NCI-H2029 (cell line): ENCODE results near the gene VPS16.
A peak's percentile ranks its signal among the peaks of the same experiment; 100 is the strongest.

Experiments
- DNase-seq: peaks from one replicate; lab custom pipeline; 2025; lab: John Stamatoyannopoulos, UW

The VPS16 gene

GRCh38 chr20:2840138-2840966 lies at the start of gene VPS16, which contains the start of gene PCED1A:
VPS16 (plus strand) TSS chr20:2840745; CDS start chr20:2840775, 30 bp downstream.
PCED1A (minus strand) TSS chr20:2840655; CDS start chr20:2839912, 743 bp downstream.
- peak; percentile 75 for DNase-seq

GRCh38 chr20:2793471-2793870 lies 47.1 kb upstream of the VPS16 start:
- DNase-seq: no peak

GRCh38 chr20:2794202-2794748 lies 46.3 kb upstream of the VPS16 start:
- DNase-seq: no peak

GRCh38 chr20:2794866-2795447 lies 45.6 kb upstream of the VPS16 start:
- peak; percentile 7 for DNase-seq

GRCh38 chr20:2795451-2795850 lies 45.1 kb upstream of the VPS16 start:
- no peak for DNase-seq

GRCh38 chr20:2796011-2796660 lies 44.4 kb upstream of the VPS16 start:
- DNase-seq: no peak

GRCh38 chr20:2797136-2797983 lies 43.2 kb upstream of the VPS16 start:
- DNase-seq: no peak

- no peak for DNase-seq
Measured at GRCh38 chr20:2798095-2798805, 42.3 kb upstream of the VPS16 start.

GRCh38 chr20:2798814-2799213 lies 41.7 kb upstream of the VPS16 start:
- no peak for DNase-seq

- no peak for DNase-seq
Measured at GRCh38 chr20:2799271-2799670, 41.3 kb upstream of the VPS16 start.

- DNase-seq: no peak
Measured at GRCh38 chr20:2799688-2800520, 40.6 kb upstream of the VPS16 start.

- DNase-seq: no peak
Measured at GRCh38 chr20:2800521-2801285, 39.8 kb upstream of the VPS16 start, which contains the start of gene CPXM1. CPXM1 (minus strand) TSS chr20:2800627; CDS start chr20:2800572, 55 bp downstream.

GRCh38 chr20:2801286-2801728 lies 39.2 kb upstream of the VPS16 start:
- no peak for DNase-seq

- DNase-seq: no peak
Measured at GRCh38 chr20:2804041-2804828, 36.3 kb upstream of the VPS16 start.

GRCh38 chr20:2804852-2805688 lies 35.5 kb upstream of the VPS16 start:
- no peak for DNase-seq

GRCh38 chr20:2805689-2806350 lies 34.7 kb upstream of the VPS16 start:
- no peak for DNase-seq

GRCh38 chr20:2806351-2806701 lies 34.2 kb upstream of the VPS16 start:
- no peak for DNase-seq
